Measurements from ENCODE around the gene FAM107B. TPM values are rescaled to one million over a fixed set of nuclear protein-coding genes. Genes with fewer than 3 reads are reported as not detected.
A peak's percentile ranks its signal among the peaks of the same experiment; 100 is the strongest.

The FAM107B gene
- polyA plus RNA-seq, 2 donors: 9.0 to 24.2 TPM

DNA sequence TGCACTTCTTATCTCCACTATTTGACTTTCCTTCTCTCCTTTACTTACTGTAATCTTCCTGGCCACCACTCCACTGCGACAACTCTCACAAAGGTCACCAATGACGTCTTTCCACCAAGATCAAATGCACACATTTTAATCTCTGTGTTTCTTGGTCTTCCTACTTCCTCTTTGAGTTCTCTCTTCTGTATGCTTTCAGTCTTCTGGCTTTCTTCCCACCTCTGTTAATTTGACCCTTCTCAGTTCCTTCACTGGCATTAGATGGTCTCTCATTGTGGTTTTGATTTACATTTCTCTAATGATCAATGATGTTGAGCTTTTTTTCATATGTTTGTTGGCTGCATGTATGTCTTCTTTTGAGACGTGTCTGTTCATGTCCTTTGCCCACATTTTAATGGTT, 31.9 kb downstream of the FAM107B start:
- Histone ChIP-seq H3K4me3 (ENCODE audit: low read depth in 1 of 2, low read length in 2 of 2) (no peak overlapping the region), H3K27me3 (ENCODE audit: control insufficient read depth in 1 of 2, insufficient read depth in 2 of 2, low read length in 2 of 2) (no peaks in the 10 kb centered on the region), H3K4me1 (ENCODE audit: control insufficient read depth in 2 of 2, insufficient read depth in 2 of 2, low read length in 1 of 2) (no peaks in the 10 kb centered on the region), H3K9me3 (ENCODE audit: control insufficient read depth in 2 of 2, insufficient read depth in 1 of 2, low read depth in 1 of 2, low read length in 1 of 2) (no peaks in the 10 kb centered on the region), H3K36me3 (ENCODE audit: control insufficient read depth in 2 of 2, insufficient read depth in 2 of 2, low read length in 1 of 2) (no peaks in the 10 kb centered on the region), H3K27ac (ENCODE audit: low read depth in 2 of 2, low read length in 1 of 2) (no peak overlapping the region)
- WGBS, 2 donors: 28 to 38% methylated on average over 3 of the region's 3 CpGs

DNA sequence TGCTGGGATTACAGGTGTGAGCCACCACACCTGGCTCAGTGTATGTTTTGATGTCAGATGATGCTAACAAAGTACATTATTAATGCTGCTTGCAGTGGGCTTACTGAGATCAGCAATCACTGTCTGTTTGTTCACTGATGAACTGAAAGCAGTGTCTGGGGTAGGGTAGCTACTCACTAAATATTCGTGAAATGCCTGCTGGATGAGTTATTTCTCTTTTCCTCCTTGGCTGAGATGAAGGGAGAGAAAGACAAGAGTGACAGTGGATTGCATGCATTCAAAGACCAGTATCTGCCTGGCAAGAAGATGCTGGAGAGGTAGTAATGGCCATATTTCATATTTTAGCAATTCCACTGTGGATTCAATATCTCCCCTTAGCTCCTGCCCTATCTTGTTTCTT, 32.3 kb downstream of the FAM107B start:
- no peak overlapping the region for H3K27ac ChIP-seq (ENCODE audit: low read depth in 2 of 2, low read length in 1 of 2)
- H3K27me3 ChIP-seq (ENCODE audit: control insufficient read depth in 1 of 2, insufficient read depth in 2 of 2, low read length in 2 of 2): no peaks in the 10 kb centered on the region
- H3K4me3 ChIP-seq (ENCODE audit: low read depth in 1 of 2, low read length in 2 of 2): no peak overlapping the region
- H3K4me1 ChIP-seq (ENCODE audit: control insufficient read depth in 2 of 2, insufficient read depth in 2 of 2, low read length in 1 of 2): no peaks in the 10 kb centered on the region
- no peaks in the 10 kb centered on the region for H3K36me3 ChIP-seq (ENCODE audit: control insufficient read depth in 2 of 2, insufficient read depth in 2 of 2, low read length in 1 of 2)
- 71 to 89% methylated on average over 1 of the region's 1 CpG for WGBS, 2 donors
- no peaks in the 10 kb centered on the region for H3K9me3 ChIP-seq (ENCODE audit: control insufficient read depth in 2 of 2, insufficient read depth in 1 of 2, low read depth in 1 of 2, low read length in 1 of 2)

DNA sequence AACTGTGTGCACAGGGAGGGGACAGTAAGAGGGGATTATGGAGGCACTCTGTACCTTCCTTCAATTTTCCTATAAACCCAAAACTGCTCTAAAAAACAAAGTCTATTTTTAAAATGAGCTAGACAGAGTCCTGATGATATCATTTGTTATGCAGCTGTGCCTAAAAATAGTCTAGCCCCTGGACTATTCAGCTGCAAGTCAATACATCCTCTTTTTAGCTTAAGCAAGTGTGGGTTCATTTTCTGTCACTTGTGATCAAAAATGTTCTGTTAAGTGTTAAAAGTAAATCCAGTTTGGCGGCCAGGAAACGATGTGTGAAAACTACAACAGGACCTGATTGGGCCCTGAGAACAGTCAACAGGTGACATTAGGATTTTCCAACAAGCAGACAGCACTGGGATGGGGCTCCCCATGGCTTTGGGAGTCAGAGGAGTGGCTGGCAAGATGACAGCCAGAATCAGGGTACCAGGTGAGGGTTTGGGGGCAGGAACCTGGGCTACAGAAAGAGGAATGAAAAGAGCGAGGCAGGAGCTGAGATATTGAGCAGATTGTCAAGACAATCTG, 33.9 kb downstream of the FAM107B start:
- Histone ChIP-seq H3K4me3 (ENCODE audit: low read depth in 1 of 2, low read length in 2 of 2) (no peak overlapping the region), H3K27ac (ENCODE audit: low read depth in 2 of 2, low read length in 1 of 2) (peak overlapping the region in 1 of 2 donors; percentile 4), H3K36me3 (ENCODE audit: control insufficient read depth in 2 of 2, insufficient read depth in 2 of 2, low read length in 1 of 2) (no peaks in the 10 kb centered on the region), H3K9me3 (ENCODE audit: control insufficient read depth in 2 of 2, insufficient read depth in 1 of 2, low read depth in 1 of 2, low read length in 1 of 2) (no peaks in the 10 kb centered on the region), H3K27me3 (ENCODE audit: control insufficient read depth in 1 of 2, insufficient read depth in 2 of 2, low read length in 2 of 2) (no peaks in the 10 kb centered on the region), H3K4me1 (ENCODE audit: control insufficient read depth in 2 of 2, insufficient read depth in 2 of 2, low read length in 1 of 2) (no peaks in the 10 kb centered on the region)
- 57 to 67% methylated on average over 3 of the region's 3 CpGs for WGBS, 2 donors

GRCh38 chr10:14737808-14738545, 36.7 kb downstream of the FAM107B start:
- Histone ChIP-seq H3K9me3 (ENCODE audit: control insufficient read depth in 2 of 2, insufficient read depth in 1 of 2, low read depth in 1 of 2, low read length in 1 of 2) (no peaks in the 10 kb centered on the region), H3K4me1 (ENCODE audit: control insufficient read depth in 2 of 2, insufficient read depth in 2 of 2, low read length in 1 of 2) (no peaks in the 10 kb centered on the region), H3K27ac (ENCODE audit: low read depth in 2 of 2, low read length in 1 of 2) (no peak overlapping the region), H3K36me3 (ENCODE audit: control insufficient read depth in 2 of 2, insufficient read depth in 2 of 2, low read length in 1 of 2) (no peaks in the 10 kb centered on the region), H3K4me3 (ENCODE audit: low read depth in 1 of 2, low read length in 2 of 2) (no peak overlapping the region), H3K27me3 (ENCODE audit: control insufficient read depth in 1 of 2, insufficient read depth in 2 of 2, low read length in 2 of 2) (no peaks in the 10 kb centered on the region)
- WGBS, 2 donors: 78% methylated on average over 11 of the region's 11 CpGs

DNA sequence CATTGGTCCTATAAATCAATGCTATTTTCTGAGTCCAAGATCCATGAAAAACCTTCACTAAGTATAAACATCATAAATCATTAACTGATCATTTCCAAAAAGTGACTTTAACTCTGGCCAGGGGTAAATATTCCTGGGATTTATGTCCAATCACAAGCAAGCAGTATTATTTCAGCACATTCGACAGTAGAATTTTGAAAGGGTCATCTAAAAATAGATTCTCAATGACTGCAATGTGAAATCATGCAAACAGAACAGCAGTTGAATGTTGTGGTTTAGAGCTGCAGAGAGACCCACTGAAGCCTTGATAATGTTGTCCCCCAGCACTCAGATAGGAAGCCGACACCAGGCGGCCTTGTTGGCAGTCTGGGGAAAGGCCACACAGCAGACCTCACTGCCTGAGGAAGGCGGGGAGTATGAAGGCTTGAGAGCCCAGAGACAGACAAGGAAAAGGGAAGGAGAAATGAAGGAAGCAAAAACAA, 38.1 kb downstream of the FAM107B start:
- H3K4me3 ChIP-seq (ENCODE audit: low read depth in 1 of 2, low read length in 2 of 2): no peak overlapping the region
- H3K9me3 ChIP-seq (ENCODE audit: control insufficient read depth in 2 of 2, insufficient read depth in 1 of 2, low read depth in 1 of 2, low read length in 1 of 2): no peaks in the 10 kb centered on the region
- H3K4me1 ChIP-seq (ENCODE audit: control insufficient read depth in 2 of 2, insufficient read depth in 2 of 2, low read length in 1 of 2): no peaks in the 10 kb centered on the region
- no peaks in the 10 kb centered on the region for H3K36me3 ChIP-seq (ENCODE audit: control insufficient read depth in 2 of 2, insufficient read depth in 2 of 2, low read length in 1 of 2)
- H3K27me3 ChIP-seq (ENCODE audit: control insufficient read depth in 1 of 2, insufficient read depth in 2 of 2, low read length in 2 of 2): no peaks in the 10 kb centered on the region
- H3K27ac ChIP-seq (ENCODE audit: low read depth in 2 of 2, low read length in 1 of 2): peak overlapping the region in 1 of 2 donors; percentile 33
- 42 to 59% methylated on average over 4 of the region's 4 CpGs for WGBS, 2 donors

DNA sequence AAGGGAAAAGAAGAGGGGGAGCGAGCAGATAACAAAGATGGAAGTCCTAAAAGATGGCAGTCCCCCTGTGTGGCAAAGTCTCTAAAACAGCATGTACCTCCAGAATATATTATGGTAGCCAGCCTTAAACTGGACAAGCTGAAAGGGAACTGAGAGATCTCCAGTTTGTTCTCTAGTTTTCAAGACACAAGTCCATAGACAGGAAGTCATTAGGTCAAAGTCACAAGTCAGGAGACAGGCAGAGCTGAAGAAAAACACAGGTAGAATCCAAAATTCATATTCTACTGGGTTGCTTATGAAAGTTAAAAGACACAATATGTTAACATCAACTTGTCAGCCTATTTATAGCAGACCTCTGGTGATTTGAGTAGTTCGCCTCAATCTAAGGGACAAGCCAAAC, 38.7 kb downstream of the FAM107B start:
- Histone ChIP-seq H3K27ac (ENCODE audit: low read depth in 2 of 2, low read length in 1 of 2) (no peak overlapping the region), H3K36me3 (ENCODE audit: control insufficient read depth in 2 of 2, insufficient read depth in 2 of 2, low read length in 1 of 2) (no peaks in the 10 kb centered on the region), H3K27me3 (ENCODE audit: control insufficient read depth in 1 of 2, insufficient read depth in 2 of 2, low read length in 2 of 2) (no peaks in the 10 kb centered on the region), H3K9me3 (ENCODE audit: control insufficient read depth in 2 of 2, insufficient read depth in 1 of 2, low read depth in 1 of 2, low read length in 1 of 2) (no peaks in the 10 kb centered on the region), H3K4me1 (ENCODE audit: control insufficient read depth in 2 of 2, insufficient read depth in 2 of 2, low read length in 1 of 2) (no peaks in the 10 kb centered on the region), H3K4me3 (ENCODE audit: low read depth in 1 of 2, low read length in 2 of 2) (no peak overlapping the region)
- 88 to 89% methylated on average over 2 of the region's 2 CpGs for WGBS, 2 donors

DNA sequence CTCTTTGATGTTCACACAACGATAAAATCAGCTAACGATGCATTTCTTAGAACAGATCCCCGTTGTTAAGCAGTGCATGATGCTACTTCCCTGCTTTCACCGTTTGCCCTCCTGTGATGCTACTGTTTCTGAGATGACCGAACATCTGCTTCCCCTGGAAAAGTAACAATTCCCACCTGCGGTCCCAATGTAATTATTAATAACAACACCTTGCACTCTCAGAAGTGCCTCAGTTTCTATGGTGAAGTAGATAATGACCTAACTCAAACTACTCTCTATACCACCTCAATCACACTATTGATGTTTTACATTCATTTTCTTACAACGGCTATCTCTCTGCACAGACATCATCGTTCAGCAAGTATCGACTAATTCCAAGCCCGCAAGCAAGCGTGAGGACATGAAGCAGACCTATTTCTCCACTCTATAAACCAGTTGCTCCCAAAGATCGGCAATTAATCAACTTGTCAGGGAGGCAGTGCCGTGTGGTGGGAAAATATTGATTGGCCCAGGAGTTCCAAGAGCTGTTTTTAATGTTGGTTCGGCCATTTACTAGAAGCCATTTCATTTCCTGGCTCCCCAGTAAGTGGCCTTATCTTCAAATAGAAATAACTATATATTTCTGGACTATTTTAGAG, 42.7 kb downstream of the FAM107B start:
- Histone ChIP-seq H3K27ac (ENCODE audit: low read depth in 2 of 2, low read length in 1 of 2) (no peak overlapping the region), H3K9me3 (ENCODE audit: control insufficient read depth in 2 of 2, insufficient read depth in 1 of 2, low read depth in 1 of 2, low read length in 1 of 2) (peaks cover 0 to 2% of the 10 kb centered on the region in 2 donors), H3K4me3 (ENCODE audit: low read depth in 1 of 2, low read length in 2 of 2) (no peak overlapping the region), H3K27me3 (ENCODE audit: control insufficient read depth in 1 of 2, insufficient read depth in 2 of 2, low read length in 2 of 2) (no peaks in the 10 kb centered on the region), H3K36me3 (ENCODE audit: control insufficient read depth in 2 of 2, insufficient read depth in 2 of 2, low read length in 1 of 2) (no peaks in the 10 kb centered on the region), H3K4me1 (ENCODE audit: control insufficient read depth in 2 of 2, insufficient read depth in 2 of 2, low read length in 1 of 2) (no peaks in the 10 kb centered on the region)
- 77 to 86% methylated on average over 14 of the region's 14 CpGs for WGBS, 2 donors

GRCh38 chr10:14728346-14728745, 46.4 kb downstream of the FAM107B start:
- Histone ChIP-seq H3K27me3 (ENCODE audit: control insufficient read depth in 1 of 2, insufficient read depth in 2 of 2, low read length in 2 of 2) (no peaks in the 10 kb centered on the region), H3K9me3 (ENCODE audit: control insufficient read depth in 2 of 2, insufficient read depth in 1 of 2, low read depth in 1 of 2, low read length in 1 of 2) (peaks cover 0 to 2% of the 10 kb centered on the region in 2 donors), H3K27ac (ENCODE audit: low read depth in 2 of 2, low read length in 1 of 2) (no peak overlapping the region), H3K4me1 (ENCODE audit: control insufficient read depth in 2 of 2, insufficient read depth in 2 of 2, low read length in 1 of 2) (no peaks in the 10 kb centered on the region), H3K36me3 (ENCODE audit: control insufficient read depth in 2 of 2, insufficient read depth in 2 of 2, low read length in 1 of 2) (no peaks in the 10 kb centered on the region), H3K4me3 (ENCODE audit: low read depth in 1 of 2, low read length in 2 of 2) (no peak overlapping the region)
- WGBS, 2 donors: 75 to 78% methylated on average over 3 of the region's 3 CpGs

GRCh38 chr10:14727924-14728323, 46.8 kb downstream of the FAM107B start:
- WGBS, 2 donors: 51 to 63% methylated on average over 1 of the region's 1 CpG
- peaks cover 0 to 2% of the 10 kb centered on the region in 2 donors for H3K9me3 ChIP-seq (ENCODE audit: control insufficient read depth in 2 of 2, insufficient read depth in 1 of 2, low read depth in 1 of 2, low read length in 1 of 2)
- no peaks in the 10 kb centered on the region for H3K36me3 ChIP-seq (ENCODE audit: control insufficient read depth in 2 of 2, insufficient read depth in 2 of 2, low read length in 1 of 2)
- no peak overlapping the region for H3K27ac ChIP-seq (ENCODE audit: low read depth in 2 of 2, low read length in 1 of 2)
- no peaks in the 10 kb centered on the region for H3K27me3 ChIP-seq (ENCODE audit: control insufficient read depth in 1 of 2, insufficient read depth in 2 of 2, low read length in 2 of 2)
- no peak overlapping the region for H3K4me3 ChIP-seq (ENCODE audit: low read depth in 1 of 2, low read length in 2 of 2)
- H3K4me1 ChIP-seq (ENCODE audit: control insufficient read depth in 2 of 2, insufficient read depth in 2 of 2, low read length in 1 of 2): no peaks in the 10 kb centered on the region
